ENCODE data around the gene SH3RF3.

SH3RF3 gene

GRCh38 chr2:109189751-109190150, 60.7 kb downstream of the SH3RF3 start:
- DNase-seq (ENCODE audit: low read depth) = no peak
- H3K4me3 ChIP-seq (ENCODE audit: low read length) = no peak overlapping the region
- TF ChIP-seq, protein P1, sequence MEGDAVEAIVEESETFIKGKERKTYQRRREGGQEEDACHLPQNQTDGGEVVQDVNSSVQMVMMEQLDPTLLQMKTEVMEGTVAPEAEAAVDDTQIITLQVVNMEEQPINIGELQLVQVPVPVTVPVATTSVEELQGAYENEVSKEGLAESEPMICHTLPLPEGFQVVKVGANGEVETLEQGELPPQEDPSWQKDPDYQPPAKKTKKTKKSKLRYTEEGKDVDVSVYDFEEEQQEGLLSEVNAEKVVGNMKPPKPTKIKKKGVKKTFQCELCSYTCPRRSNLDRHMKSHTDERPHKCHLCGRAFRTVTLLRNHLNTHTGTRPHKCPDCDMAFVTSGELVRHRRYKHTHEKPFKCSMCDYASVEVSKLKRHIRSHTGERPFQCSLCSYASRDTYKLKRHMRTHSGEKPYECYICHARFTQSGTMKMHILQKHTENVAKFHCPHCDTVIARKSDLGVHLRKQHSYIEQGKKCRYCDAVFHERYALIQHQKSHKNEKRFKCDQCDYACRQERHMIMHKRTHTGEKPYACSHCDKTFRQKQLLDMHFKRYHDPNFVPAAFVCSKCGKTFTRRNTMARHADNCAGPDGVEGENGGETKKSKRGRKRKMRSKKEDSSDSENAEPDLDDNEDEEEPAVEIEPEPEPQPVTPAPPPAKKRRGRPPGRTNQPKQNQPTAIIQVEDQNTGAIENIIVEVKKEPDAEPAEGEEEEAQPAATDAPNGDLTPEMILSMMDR (IDR thresholded peaks at IDR 0.05; ENCODE audit: insufficient read depth, low read depth, low read length, missing control alignments) = no peak

- no peak for DNase-seq (ENCODE audit: low read depth)
- TF ChIP-seq, protein P1 (IDR thresholded peaks at IDR 0.05; ENCODE audit: insufficient read depth, low read depth, low read length, missing control alignments) = no peak
- no peak overlapping the region for H3K4me3 ChIP-seq (ENCODE audit: low read length)
Measured at GRCh38 chr2:109193807-109194619, 65.0 kb downstream of the SH3RF3 start.

- TF ChIP-seq, protein P1 (IDR thresholded peaks at IDR 0.05; ENCODE audit: insufficient read depth, low read depth, low read length, missing control alignments) = no peak
- DNase-seq (ENCODE audit: low read depth) = no peak
Measured at GRCh38 chr2:109194620-109194937, 65.6 kb downstream of the SH3RF3 start.

DNA sequence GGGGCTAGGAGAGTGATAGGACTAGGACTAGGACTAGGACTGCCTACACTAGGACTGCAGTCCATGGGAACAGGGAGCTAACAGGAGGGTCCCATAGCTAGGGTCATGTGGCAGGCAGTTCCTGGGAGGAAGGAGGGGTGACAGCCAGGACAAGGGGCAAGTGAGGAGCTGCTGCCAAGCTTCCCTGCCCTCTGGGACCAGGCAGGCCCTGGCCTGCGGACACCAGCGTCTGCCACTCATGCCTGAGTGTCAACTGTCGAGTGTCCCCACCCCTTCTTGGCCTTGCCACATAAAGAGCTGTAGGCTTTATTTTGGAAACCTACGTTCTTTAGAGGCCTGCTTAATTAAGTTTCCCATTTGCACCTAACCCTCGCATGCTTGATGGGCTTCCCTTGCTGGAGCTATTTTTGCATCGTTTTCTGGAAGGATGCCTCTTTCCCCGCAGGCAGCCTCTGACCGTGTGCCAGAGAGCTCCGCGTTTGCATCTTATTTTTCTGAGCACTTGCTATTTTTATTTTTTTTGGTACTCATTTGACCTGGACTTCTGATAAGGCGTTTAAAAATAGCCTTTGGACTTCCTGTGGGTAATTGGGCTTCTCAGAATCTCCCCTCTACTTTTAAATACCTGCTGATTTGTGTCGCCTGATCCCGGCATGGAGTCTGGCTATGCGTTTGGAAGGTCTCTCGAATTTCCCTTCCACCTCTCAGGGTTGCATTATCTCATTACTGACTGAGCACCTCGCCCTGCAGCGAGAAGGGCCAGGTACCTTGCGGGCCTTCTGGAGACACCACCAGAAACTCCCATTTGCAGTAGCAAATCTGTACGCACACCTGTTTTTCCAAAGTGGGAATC, 66.4 kb downstream of the SH3RF3 start:
- H3K4me3 ChIP-seq (ENCODE audit: low read length) = no peak overlapping the region
- TF ChIP-seq, protein P1 (IDR thresholded peaks at IDR 0.05; ENCODE audit: insufficient read depth, low read depth, low read length, missing control alignments) = no peak
- no peak for DNase-seq (ENCODE audit: low read depth)

More at GRCh38 chr2:109194620-109194937, 65.6 kb downstream of the SH3RF3 start:
- no peak overlapping the region for H3K4me3 ChIP-seq (ENCODE audit: low read length)

- no peak for DNase-seq (ENCODE audit: low read depth)
- TF ChIP-seq, protein P1 (IDR thresholded peaks at IDR 0.05; ENCODE audit: insufficient read depth, low read depth, low read length, missing control alignments) = no peak
- H3K4me3 ChIP-seq (ENCODE audit: low read length) = no peak overlapping the region
Measured at GRCh38 chr2:109196081-109196875, 67.3 kb downstream of the SH3RF3 start.

DNA sequence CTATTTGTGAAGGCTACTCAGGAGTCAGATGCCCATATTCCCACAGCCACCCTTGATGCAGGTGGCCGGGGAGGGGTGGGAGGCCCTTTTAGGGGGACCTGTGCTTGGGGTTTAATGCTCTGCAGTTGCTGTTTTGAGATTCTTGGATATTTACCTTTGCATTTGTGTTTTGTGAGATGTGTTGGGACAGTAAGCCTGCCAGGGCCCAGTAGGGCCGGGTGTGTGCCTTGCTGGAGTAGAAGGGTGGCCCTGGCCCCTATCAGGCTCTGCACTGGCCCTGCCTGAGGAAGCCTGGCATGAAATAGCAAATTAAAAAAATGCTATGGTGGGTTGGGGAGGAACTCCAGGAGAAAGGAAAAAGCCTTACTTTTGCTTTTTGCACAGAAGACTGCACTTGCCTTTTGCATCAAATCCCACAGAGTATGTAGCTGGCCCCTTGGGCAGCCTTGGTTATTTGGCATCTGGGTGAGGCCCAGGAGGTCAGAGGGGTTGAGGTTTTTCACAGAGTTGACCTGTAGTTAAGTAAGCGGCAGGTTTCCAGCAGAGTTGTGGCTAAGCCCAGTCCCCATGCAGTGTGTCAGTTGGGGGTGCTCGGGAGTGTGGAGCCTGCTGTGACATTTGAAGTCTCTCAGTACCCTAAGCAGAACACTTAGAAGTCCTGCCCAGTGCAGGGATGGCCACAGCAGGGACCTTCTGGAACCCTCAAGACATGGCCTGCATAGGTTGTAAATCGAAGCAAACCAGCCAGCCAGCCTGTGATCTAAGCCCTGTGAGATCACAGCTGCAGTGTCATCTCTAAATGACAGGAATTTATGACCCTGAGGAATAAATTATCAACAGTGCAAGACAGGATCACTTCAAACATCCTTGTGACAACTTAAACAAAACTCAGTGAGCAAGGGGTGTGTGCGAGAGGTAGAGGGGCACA, 68.8 kb downstream of the SH3RF3 start:
- no peak for DNase-seq (ENCODE audit: low read depth)
- no peak overlapping the region for H3K4me3 ChIP-seq (ENCODE audit: low read length)
- TF ChIP-seq, protein P1 (IDR thresholded peaks at IDR 0.05; ENCODE audit: insufficient read depth, low read depth, low read length, missing control alignments) = no peak
